ENCODE data around the gene FRS3.

The FRS3 gene

DNA sequence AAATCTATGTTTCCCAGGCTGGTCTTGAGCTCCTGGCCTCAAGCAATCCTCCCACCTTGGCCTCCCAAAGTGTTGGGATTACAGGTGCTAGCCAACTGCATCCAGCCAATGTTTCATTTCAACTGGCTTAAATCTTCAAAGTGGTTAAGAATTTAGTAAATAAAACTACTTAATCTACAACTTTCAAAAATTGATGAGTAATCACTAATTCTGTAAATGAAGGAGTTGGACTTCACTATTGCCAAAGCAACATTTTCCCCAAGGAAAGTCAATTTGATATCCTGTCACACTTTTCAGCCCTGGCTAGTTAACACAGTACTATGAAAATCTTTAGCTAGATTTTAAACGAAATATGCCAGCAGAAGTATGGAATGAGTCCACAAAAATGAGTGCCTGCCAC, 11.6 kb upstream of the FRS3 start:
- DNase-seq (ENCODE audit: low read depth in 2 of 2) = no peak

DNA sequence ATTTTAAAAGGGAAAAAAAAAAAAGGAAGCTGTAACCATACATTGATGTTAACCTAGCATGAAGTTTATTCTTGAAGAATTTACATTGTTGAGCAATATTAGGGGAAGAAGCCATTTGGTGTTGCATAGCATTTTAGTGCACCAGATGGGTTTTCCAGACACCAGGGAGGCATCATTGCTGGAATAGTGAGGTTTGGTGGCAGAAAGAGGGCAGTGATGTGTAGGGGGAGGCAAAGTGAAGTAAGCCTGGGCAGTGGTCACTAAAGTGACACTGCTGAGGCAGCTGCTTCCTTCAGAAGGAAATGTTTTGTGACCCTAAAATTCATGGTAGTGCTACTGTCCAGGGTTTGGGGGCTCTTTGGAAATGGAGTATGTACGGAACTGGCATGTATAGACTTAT, 10.3 kb upstream of the FRS3 start:
- no peak for DNase-seq (ENCODE audit: low read depth in 2 of 2)

DNA sequence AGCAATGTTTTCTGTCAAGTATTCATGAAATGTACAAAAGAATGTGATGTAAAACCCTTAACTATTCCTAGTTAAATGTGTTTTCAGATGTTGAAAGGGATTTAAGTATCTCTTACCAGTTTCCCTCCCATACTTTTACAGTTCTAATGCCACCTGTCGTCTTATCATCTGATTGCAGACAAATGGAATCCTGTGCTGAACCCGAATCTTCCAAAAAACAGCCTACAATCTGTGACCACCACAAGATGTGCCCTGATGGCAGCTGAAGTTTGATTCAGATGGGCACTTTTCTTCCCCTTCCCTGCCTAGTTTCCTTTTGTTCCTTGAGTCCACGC, 9.7 kb upstream of the FRS3 start:
- DNase-seq (ENCODE audit: low read depth in 2 of 2) = no peak

DNA sequence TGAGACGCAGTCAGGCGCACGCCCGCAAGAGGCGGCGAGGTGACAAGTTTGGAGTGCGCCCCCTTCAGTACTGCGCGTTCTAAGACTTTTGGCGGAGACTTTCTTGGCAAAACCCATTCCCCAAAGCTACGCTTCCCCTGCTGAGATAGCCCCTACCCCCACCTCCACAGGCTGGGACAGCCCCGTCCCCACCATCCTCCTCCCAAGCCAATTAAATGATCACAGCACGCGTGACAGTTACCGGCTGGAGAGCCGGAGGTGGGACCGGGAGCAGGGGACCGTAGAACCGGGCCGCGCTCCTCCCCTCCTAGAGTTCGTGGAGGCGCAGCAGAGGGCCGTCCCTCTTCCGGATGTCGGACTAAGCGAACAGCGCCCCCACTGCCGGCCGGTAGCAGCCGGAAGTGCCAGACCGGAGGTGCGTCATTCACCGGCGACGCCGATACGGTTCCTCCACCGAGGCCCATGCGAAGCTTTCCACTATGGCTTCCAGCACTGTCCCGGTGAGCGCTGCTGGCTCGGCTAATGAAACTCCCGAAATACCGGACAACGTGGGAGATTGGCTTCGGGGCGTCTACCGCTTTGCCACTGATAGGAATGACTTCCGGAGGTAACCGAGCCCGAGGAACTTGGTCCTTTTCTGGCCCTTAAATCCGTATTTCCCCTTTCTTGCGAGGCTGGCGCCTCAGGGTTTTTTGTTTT, 7.7 kb upstream of the FRS3 start, which contains the start of gene TOMM6:
TSS of gene TOMM6 (plus strand) at position 476 of the 699 bp plus-strand sequence. CDS start at position 480, 4 bp downstream.
- peak; percentile 92 to 94 for DNase-seq (ENCODE audit: low read depth in 2 of 2)

DNA sequence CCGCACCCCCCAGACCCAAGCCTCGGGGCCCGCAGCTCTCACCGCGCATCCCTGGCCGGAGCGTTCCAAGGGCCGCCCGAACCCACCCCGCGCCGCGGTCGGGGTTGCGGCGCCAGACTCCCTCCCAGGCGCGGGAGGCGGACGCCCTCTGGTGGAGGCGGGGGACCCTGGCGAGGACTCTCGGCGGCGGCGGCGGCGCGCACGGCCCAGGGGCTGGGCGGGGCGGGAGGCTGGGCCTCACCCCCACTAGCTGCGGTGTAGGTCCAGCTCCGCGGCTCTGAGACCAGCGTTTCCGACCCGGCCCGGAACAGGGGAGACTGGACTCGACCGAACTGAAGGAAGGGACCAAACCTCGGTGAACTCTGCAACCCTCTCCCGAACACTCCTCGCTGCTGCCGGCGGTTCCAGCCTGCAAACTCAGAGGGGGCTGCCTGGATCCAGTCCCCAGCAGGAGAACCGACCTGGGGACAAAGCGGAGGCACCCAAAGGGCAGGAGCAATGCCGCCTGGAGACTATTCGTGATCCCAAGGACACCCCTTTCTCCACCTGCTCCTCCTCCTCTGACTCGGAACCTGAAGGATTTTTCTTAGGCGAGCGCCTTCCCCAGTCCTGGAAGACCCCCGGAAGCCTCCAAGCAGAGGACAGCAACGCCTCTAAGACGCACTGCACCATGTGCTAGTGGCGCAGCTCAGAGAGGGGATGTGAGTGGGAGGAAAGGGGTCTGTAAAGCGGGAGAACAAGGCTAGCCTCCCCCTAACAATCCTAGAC, 6.9 kb upstream of the FRS3 start:
- peak; percentile 83 to 84 for DNase-seq (ENCODE audit: low read depth in 2 of 2)

DNA sequence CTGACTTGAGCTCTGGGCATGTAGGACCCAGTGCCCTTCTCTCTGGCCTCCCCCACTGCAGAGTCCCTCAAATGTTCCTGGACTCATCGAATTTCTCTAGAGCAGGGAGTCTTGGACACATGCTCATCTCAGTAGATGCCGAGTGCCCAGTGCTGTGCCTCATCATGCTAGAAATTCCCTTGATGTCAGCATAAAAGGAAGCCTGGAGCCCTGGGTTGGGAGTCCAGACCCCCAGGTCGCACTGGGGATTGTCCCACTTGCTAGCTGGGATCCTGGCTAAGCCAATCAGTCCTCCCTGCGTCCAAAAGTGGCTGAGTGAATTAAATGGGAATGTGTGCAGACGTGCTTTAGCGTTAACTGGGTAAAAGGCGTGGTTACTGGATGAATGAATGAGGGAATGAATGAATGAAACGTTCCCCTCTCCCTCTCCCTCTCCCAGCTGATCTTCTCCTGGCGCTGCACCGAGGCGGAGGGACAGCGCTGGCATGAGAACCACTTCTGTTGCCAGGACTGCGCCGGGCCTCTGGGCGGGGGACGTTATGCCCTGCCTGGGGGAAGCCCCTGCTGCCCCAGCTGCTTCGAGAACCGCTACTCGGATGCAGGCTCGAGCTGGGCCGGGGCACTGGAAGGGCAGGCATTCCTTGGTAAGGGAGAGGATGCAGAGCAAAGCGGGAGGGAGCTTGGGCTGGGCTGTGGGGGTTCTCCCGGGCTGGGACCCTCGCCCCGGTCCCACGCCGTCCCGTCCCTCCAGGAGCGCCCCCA, 6.2 kb upstream of the FRS3 start:
- no peak for DNase-seq (ENCODE audit: low read depth in 2 of 2)

DNA sequence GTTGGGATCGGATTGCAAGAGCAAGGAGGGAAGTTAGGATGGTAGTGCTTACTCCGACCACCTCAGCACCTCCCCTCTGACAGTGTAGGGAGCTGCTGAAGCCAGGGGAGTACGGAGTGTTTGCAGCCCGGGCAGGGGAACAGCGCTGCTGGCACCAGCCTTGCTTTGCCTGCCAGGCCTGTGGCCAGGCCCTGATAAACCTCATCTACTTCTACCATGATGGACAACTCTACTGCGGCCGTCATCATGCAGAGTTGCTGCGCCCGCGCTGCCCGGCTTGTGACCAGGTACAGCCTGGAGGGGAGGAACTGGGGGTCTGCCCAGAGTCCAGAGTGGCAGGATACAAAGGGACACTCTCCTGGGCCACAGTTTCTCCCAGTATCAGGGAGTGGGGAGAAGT, 5.6 kb upstream of the FRS3 start:
- no peak for DNase-seq (ENCODE audit: low read depth in 2 of 2)

DNA sequence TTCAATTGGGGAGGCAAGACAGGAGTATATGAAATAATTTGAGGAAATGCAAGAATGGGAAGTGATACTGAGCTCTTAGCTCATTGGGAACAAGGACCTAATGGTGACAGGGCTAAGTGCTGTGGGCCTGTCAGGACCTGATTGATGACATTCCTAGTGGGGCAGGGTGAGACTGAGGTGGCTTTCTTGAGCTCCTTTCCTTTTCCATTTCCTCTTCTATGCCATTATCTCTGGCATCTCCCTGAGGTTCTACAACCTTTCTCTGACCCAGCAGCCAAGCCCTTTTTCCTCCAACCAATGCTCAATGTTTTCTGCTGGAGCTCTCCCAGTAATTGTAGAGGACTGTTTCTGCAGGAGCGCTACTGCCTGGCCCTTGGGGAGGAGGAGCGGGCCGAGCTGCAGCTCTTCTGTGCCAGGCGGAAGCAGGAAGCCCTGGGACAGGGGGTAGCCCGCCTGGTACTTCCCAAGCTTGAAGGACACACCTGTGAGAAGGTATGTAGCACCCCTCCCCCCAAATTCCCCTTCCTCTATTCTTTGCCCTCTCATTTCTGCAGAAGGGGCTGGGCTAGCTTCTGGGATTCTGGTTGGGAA, 5.0 kb upstream of the FRS3 start:
- no peak for DNase-seq (ENCODE audit: low read depth in 2 of 2)

DNA sequence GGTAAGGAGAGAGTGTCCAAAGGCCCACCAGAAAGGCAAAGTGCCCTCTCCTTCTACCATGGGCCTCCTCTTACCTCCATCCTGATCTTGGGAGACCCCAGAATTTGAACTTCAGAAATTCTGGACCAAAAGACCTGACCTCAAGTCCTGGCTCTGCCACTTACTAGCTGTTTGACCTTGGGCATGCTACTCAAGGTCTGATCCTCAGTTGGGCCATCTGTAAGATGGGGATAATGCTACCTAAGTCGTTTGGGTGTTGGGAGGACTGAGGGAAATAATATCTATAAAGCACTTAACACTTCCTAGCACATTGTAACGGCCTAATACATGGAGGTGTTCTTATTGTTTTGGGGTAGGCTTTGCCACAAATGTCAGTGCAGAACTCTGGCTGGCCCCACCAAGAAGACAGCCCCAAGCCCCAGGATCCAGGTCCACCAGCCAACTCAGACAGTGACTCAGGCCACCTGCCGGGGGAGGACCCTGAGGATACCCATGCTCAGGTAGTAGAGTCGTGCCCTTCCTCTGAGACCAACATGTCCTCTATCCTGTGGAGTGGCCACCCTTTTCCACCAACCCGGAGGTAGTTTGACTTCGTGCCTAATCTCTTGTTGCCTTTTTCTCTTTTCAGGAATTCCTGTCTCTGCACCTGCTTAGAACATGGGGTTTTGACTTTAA, 3.5 kb upstream of the FRS3 start:
- DNase-seq (ENCODE audit: low read depth in 2 of 2) = no peak

DNA sequence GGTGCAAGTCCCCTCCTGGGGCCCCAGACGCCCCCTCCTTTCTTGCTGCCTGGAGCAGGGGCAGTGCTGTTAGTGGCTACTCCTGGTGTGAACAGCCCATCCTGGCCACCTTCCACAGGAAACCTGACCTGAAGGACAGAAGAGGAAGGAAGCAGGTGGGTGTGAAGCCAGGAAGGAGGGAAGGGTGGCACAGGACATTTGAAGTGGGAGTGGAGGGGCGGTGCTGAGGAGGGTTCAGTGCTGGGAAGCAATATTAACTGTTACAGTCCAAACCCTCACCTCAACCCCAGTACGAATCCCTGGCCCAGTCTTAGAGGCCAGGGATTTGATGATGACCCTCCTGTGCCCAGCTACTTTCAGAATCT, 1.6 kb upstream of the FRS3 start:
- no peak for DNase-seq (ENCODE audit: low read depth in 2 of 2)

DNA sequence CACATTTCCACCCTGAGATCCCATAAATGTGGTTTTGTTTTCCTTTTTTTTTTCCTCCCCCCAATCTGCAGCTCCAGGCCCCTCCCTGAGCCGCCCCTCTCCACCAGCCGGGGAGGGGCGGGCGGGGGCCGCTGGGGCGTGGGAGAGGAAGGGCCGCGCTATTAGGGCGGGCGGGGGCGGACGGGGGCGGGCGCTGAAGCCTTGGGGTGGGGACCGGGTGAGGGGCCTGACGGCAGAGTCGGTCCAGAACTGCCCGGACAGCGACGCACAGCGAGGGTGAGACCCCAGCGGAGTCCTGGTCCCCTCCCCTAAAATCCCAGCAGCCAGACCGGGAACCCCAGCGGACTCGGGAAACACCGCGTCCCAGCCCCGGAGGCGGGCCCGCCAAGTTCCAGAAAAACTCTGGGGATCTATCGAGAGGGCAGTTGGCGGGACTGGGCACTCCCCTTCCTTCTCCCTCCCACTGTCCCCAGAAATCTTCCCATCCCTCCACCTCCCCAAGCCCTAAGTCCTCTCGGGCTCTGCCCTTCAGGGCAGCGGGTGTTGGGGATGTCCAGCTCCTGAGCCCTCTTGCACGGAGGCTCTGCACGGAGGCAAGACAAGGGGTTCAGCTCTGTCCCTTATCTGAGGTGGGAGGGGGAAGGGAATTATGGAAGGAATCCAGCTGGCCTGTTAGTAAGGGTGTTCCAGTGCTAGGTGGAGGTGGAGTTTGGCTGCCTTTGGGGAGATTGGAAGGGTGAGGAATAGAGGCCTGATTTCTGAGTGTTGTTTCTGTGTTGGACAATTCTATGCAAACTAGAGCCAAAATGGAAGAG, 1.1 kb upstream of the FRS3 start, which contains the start of gene PRICKLE4:
TSS of gene PRICKLE4 (plus strand) at position 232 of the 815 bp plus-strand sequence. CDS start 2,692 bp downstream, outside the sequence.
- DNase-seq (ENCODE audit: low read depth in 2 of 2) = no peak

DNA sequence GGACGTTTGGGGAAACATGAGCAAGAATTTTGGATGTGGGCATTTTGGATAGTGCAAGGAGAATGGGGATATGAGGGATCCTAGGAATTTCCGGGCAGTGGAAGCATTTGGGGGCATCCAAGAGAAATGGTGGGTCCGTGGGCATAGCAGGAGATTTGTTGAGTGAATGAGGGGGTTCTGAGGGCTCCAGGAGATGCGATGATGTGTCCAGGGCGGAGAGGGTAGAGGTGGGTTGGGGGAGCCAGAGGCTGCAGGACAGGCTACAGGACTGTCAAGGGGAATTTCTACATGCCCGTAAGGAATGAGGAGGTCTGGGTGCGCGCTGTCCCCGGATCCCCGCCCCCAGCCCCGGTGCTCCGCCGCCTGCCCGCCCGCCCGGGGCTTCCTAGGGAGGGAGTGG, 364 bp downstream of the FRS3 start:
- no peak for DNase-seq (ENCODE audit: low read depth in 2 of 2)

DNA sequence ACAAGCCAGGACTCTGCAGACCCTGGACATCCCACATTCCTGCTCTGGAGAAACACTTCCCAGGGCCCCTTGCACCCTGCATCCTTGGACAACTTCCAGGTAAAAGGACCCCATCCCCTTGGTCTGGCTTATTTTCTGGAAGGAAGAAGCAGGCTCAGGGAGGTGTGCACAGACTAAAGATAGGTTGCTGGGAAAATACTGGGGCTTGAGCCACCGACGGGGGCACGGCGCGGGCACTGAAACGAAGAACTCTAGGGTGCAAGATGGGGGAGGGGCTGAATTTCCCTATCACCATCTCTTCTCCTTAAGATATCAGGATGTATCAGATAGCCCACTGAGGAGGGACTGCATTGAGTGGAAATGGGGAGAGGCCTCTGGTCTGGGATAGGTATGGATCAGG, 805 bp downstream of the FRS3 start:
- no peak for DNase-seq (ENCODE audit: low read depth in 2 of 2)

DNA sequence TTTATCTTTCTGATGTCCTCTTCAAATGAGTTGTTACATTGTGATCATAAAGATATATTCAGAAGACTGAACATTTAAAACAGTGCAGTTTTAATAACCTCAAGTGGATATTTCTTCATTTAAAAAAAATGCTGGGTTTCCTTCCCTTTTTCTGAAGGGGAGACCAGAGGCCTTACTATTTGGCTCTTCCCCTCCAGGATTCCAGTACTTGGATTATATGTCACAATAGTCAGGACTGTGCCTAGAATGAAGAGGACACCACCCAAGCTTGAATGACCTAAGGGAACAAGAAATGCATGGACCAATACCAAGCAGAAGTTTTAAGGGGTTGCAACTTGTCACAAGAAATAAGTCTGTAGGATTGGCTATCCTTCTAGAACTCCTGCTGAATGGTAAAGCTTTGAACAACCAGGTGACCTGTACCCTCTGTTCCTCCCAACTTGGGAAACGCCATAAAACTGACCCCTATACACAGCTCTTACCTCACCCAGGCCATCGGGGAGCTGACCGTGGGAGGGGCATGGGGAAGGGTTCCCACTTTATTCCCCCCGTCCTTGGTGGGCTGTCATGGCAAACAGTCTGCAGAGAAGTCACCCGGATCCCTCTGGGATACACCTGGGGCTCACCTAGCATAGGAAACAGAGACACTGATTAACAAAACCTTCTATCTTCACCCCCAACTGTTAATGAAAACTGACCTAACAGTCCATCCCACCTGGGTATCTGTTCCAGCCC, 2.0 kb downstream of the FRS3 start:
- DNase-seq (ENCODE audit: low read depth in 2 of 2) = no peak

DNA sequence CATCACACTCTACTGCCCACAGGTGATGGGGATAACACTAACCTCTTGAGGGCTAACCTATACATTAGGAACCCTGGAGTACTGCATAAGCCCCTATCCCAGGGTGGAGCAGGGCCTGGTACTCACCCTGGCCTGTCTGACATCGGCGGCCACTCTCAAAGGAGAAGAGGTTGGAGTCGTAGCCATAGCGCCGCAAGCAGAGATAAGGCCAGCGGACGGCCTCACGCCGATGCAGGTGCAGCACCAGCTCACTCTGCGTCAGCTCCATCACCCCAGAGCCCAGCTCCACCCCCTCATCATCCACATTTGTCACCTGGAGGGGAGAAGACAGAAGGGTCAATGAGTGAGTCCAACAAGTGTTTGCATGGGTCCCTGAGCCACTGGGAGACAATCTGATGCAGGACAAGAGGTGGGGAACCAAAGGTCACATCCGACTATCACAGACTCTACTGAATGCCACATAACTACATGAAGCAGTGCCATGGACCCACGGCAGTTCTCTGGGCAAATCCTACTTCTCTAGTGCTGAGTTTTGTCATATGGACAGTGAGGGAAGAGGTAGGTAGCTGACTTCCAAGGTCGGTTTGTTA, 4.3 kb downstream of the FRS3 start:
- no peak for DNase-seq (ENCODE audit: low read depth in 2 of 2)

DNA sequence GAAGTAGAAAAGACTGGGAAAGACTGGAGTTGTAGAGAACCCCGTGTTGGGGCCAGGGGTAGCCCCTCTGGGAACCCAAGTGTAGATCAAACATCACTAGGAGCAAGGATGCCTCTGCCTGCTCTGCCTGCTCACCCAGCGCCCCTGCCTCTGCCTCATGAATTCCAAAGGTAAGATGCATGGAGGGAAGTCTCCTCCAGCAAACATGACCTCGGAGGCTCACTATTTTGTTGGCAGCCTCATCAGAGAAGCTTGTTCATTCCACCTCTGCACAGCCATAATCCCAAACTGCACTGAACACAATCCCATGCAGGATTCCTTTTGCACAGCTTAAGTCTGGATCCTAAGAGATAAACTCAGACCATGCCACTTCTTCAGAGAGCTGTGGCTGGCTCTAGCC, 4.9 kb downstream of the FRS3 start:
- DNase-seq (ENCODE audit: low read depth in 2 of 2) = no peak

DNA sequence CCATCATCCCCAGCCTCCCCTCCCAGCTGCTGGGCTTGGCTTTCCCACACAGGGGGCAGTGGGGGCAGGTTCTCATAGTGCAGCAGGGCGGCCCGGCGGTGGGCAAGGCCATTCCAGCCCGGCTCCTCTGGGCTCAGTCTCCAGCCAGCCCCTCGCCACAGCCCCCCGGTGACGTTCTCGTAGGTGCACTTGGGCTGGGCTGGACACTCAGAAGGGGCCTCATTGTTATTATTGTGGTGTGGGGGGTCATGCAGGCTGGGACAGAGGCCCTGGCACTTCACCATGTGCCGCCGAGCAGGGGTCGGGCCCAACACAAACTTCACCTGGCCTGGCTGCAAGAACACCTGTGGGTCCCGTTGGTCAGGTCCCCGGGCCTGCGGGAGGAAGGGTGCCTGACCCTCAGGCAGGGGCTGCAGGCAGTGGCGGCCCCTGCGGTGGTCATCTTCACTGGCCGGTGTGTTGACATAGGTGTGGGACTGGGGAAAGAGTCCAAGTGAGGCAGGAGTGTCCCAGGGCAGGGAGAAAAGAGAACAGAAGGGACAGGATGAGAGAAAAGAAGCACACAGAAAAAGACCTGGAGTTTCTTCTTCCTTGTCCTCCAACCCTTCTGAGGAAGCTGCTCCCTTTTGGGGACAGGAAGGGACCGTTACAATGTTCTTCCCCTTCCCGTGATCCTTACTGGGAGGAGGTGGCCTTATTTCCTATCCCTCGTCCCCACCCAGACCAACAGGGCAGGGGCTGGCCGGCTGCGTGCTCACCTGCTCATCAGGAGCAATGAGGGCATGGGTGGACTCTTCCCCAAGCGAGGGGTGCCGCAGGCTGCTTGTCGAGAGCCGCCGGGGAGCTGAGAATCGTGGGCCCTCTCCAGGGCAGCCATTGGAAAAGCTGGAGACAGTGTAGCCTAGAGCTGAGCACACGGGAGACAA, 8.4 kb downstream of the FRS3 start:
- DNase-seq (ENCODE audit: low read depth in 2 of 2) = no peak

DNA sequence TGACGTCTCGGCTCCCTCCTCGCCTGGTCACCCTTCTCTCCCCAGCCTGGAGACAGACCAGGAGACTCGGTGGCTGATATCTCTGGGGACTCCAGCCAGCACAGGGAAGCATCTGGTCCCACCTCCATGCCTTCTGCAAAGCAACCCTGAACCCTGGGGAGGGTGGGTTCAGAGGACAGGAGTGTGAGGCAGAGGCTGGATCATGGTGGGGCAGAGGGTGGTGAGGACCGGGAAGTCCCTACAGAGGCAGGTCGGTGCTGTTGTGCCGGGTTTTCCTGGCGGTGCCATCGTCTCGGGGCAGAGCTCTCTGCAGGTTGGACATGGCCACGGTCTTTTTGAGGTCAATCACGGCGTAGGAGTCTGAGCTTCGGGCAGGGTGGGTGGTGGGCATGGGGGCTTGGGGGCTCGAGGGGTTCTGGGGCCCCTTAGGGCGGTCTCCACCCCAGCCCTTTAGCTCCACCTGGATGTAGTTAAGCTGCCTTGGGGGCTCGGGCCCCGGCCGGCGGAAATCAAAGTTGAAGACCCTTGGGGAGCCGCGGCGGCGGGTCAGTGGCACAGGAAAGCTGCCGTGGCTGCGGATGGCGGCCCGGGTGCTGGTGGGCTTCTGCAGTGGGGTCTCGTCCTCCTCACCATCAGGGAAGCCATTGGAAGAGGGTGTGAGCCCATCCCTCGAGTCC, 9.2 kb downstream of the FRS3 start:
- DNase-seq (ENCODE audit: low read depth in 2 of 2) = no peak

Measured in stimulated activated CD8-positive, alpha-beta memory T cell treated with anti-CD3 and anti-CD28 coated beads, Interleukin-2, amount 100 ng/mL, for 48 hours (primary cell).